ENCODE measurements around the gene WDTC1. TPM values are rescaled to one million over a fixed set of nuclear protein-coding genes. Genes with fewer than 3 reads are reported as not detected.

The WDTC1 gene
- total and polyA plus RNA-seq, 9 of the 15 experiments (the other 6 are each of a cell fraction or from before 2014, with no cell fraction given): 0.18 to 32.3 (median 8.8) TPM

GRCh38 chr1:27234049-27234882 is at the start of gene WDTC1 (continued):
- TF ChIP-seq CEBPB (tag; IDR thresholded peaks at IDR 0.05) (no peak), CBX8 (IDR thresholded peaks at IDR 0.05; ENCODE audit: borderline replicate concordance, extremely low read depth, low read depth, low read length, poor library complexity, severe bottlenecking) (no peak), SRF (CRISPR knock-in tag; IDR thresholded peaks at IDR 0.05) (peak in 1 of 2 experiments; percentile 61; a peak in 1 of 4 replicates), ZNF224 (CRISPR knock-in tag; IDR thresholded peaks at IDR 0.05) (no peak), NCOA4 (IDR thresholded peaks at IDR 0.05; ENCODE audit: partially characterized antibody) (no peak), ZBTB33 (CRISPR knock-in tag; IDR thresholded peaks at IDR 0.05) (peak; percentile 40; the same call in 1 of the 2 replicates), MITF (IDR thresholded peaks at IDR 0.05) (no peak), HNRNPK (IDR thresholded peaks at IDR 0.05; ENCODE audit: low read depth, low read length, poor library complexity, severe bottlenecking) (peak; percentile 100), ZNF561 (CRISPR knock-in tag; conservative IDR thresholded peaks at IDR 0.05) (no peak), KLF1 (tag; IDR thresholded peaks at IDR 0.05) (no peak), SNIP1 (IDR thresholded peaks at IDR 0.05; ENCODE audit: low read depth) (no peak), EP400 (IDR thresholded peaks at IDR 0.05) (no peak), LEF1 (IDR thresholded peaks at IDR 0.05) (no peak), POU5F1 (IDR thresholded peaks at IDR 0.05; ENCODE audit: borderline replicate concordance, low read depth, low read length, partially characterized antibody) (peak; percentile 72), SOX6 (IDR thresholded peaks at IDR 0.05) (no peak; the same call in 1 of the 2 replicates), EWSR1 (IDR thresholded peaks at IDR 0.05; ENCODE audit: borderline replicate concordance, low read depth, partially characterized antibody) (no peak), RHOXF2B (CRISPR knock-in tag; conservative IDR thresholded peaks at IDR 0.05) (no peak), GATA2 (CRISPR knock-in tag; IDR thresholded peaks at IDR 0.05) (no peak), BHLHE40 (IDR thresholded peaks at IDR 0.05; ENCODE audit: low read length) (peak; percentile 65; the same call in 1 of the 2 replicates), NFE2 (IDR thresholded peaks at IDR 0.05; ENCODE audit: low read depth) (no peak), MBD1 (CRISPR knock-in tag; IDR thresholded peaks at IDR 0.05) (no peak)
- TF ChIP-seq, protein P1, sequence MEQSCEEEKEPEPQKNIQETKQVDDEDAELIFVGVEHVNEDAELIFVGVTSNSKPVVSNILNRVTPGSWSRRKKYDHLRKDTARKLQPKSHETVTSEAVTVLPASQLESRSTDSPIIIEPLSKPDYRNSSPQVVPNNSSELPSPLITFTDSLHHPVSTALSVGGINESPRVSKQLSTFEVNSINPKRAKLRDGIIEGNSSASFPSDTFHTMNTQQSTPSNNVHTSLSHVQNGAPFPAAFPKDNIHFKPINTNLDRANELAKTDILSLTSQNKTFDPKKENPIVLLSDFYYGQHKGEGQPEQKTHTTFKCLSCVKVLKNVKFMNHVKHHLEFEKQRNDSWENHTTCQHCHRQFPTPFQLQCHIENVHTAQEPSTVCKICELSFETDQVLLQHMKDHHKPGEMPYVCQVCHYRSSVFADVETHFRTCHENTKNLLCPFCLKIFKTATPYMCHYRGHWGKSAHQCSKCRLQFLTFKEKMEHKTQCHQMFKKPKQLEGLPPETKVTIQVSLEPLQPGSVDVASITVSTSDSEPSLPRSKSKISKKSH (CRISPR knock-in tag; IDR thresholded peaks at IDR 0.05): no peak

Data from K562 (cell line).